ENCODE data around the gene MAP7D1. TPM values are rescaled to one million over a fixed set of nuclear protein-coding genes. Genes with fewer than 3 reads are reported as not detected.

MAP7D1 gene
- total and polyA plus RNA-seq, 2 of the 13 experiments (the other 11 are each of a cell fraction or from before 2014, with no cell fraction given), result 5.6 to 7.2 TPM

GRCh38 chr1:36134505-36135329 lies 21.2 kb upstream of the MAP7D1 start:
- in situ Hi-C loops (cut with HindIII; ENCODE audit: extremely low pct_ligation_motif_present, low pct_unique_long_range_greater_than_20kb), result loop anchor here (5.0 kb wide), 1 partner anchor 37 kb away; no protein-coding TSS in a partner anchor
- H3K36me3 ChIP-seq (replicated peaks in 1 of 2; ENCODE audit: control insufficient read depth in 1 of 2, insufficient read depth in 2 of 2, low read length in 2 of 2), result peaks cover 10 to 32% of the 10 kb centered on the region in 2 experiments; a peak in 4 of 5 replicates
- H3K79me2 ChIP-seq (ENCODE audit: insufficient read depth, low read length), result no peaks in the 10 kb centered on the region
- H3K4me2 ChIP-seq (ENCODE audit: low read depth, low read length), result no peak overlapping the region
- peak; percentile 52 for DNase-seq (ENCODE audit: low spot score)
- ATAC-seq, result peak; percentile 95
- intact Hi-C loops (cut with micrococcal nuclease; ENCODE audit: unreplicated experiment), result loop anchor here (1.0 kb wide), 1 partner anchor 35 kb away; no protein-coding TSS in a partner anchor
- H3K4me3 ChIP-seq (replicated peaks in 1 of 3; ENCODE audit: insufficient read depth in 1 of 3, low read depth in 2 of 3, low read length in 3 of 3), result no peak overlapping the region
- H3K27me3 ChIP-seq (ENCODE audit: control insufficient read depth in 1 of 2, insufficient read depth in 2 of 2, low read length in 2 of 2), result no peaks in the 10 kb centered on the region
- H3K4me1 ChIP-seq (ENCODE audit: insufficient read depth, low read length), result peaks cover 18% of the 10 kb centered on the region
- ChIA-PET POLR2A (interaction anchor here (1.0 to 1.7 kb wide), 5 partner anchors 14 to 172 kb away, joined by 3 to 4 read pairs (median 4); partner anchors contain the start of genes SH3D21 and TRAPPC3), CTCF (ENCODE audit: low intra/inter-chr PET ratio, low total read pairs) (interaction anchor here (1.5 to 4.5 kb wide), 3 partner anchors 32 to 53 kb away, joined by 6 to 104 read pairs (median 9); no protein-coding TSS in a partner anchor)
- peak; percentile 50 for FAIRE-seq
- no peaks in the 10 kb centered on the region for H3K9me3 ChIP-seq (ENCODE audit: low read length)
- WGBS (ENCODE audit: low lambda C conversion rate), result 48% methylated on average over 4 of the region's 7 CpGs
- H2AFZ ChIP-seq (ENCODE audit: low read length), result no peak overlapping the region
- H3K9ac ChIP-seq (ENCODE audit: insufficient read depth, low read depth, low read length), result no peak overlapping the region
- H3K27ac ChIP-seq (ENCODE audit: extremely low read length, insufficient read depth, low read length), result no peak overlapping the region
- no peaks in the 10 kb centered on the region for H4K20me1 ChIP-seq (ENCODE audit: insufficient read depth, low read length)
- no TSS peak for BruUV-seq (replicated peaks)
- no peak for TF ChIP-seq GRHL1 (CRISPR knock-in tag; conservative IDR thresholded peaks at IDR 0.05)
- TF ChIP-seq ZNF484 (CRISPR knock-in tag; IDR thresholded peaks at IDR 0.05; ENCODE audit: borderline replicate concordance, low read depth), result no peak
- TF ChIP-seq SP5 (CRISPR knock-in tag; IDR thresholded peaks at IDR 0.05; ENCODE audit: borderline replicate concordance, low read depth), result no peak
- no peak for TF ChIP-seq FLYWCH1 (CRISPR knock-in tag; IDR thresholded peaks at IDR 0.05)
- no peak for TF ChIP-seq HDAC1 (CRISPR knock-in tag; IDR thresholded peaks at IDR 0.05)
- TF ChIP-seq ZFP36 (IDR thresholded peaks at IDR 0.05; ENCODE audit: borderline replicate concordance, low read depth, low read length, partially characterized antibody), result peak; percentile 3
- TF ChIP-seq, protein P1, sequence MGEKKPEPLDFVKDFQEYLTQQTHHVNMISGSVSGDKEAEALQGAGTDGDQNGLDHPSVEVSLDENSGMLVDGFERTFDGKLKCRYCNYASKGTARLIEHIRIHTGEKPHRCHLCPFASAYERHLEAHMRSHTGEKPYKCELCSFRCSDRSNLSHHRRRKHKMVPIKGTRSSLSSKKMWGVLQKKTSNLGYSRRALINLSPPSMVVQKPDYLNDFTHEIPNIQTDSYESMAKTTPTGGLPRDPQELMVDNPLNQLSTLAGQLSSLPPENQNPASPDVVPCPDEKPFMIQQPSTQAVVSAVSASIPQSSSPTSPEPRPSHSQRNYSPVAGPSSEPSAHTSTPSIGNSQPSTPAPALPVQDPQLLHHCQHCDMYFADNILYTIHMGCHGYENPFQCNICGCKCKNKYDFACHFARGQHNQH (CRISPR knock-in tag; IDR thresholded peaks at IDR 0.05), result no peak
- TF ChIP-seq SALL1 (CRISPR knock-in tag; IDR thresholded peaks at IDR 0.05), result 0 out of 2 replicates have a peak, but pooled peaks have one; percentile 27
- no peak for TF ChIP-seq AFF4 (CRISPR knock-in tag; IDR thresholded peaks at IDR 0.05)
- no peak for TF ChIP-seq SSRP1 (CRISPR knock-in tag; IDR thresholded peaks at IDR 0.05)
- TF ChIP-seq, protein P2, sequence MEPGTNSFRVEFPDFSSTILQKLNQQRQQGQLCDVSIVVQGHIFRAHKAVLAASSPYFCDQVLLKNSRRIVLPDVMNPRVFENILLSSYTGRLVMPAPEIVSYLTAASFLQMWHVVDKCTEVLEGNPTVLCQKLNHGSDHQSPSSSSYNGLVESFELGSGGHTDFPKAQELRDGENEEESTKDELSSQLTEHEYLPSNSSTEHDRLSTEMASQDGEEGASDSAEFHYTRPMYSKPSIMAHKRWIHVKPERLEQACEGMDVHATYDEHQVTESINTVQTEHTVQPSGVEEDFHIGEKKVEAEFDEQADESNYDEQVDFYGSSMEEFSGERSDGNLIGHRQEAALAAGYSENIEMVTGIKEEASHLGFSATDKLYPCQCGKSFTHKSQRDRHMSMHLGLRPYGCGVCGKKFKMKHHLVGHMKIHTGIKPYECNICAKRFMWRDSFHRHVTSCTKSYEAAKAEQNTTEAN (CRISPR knock-in tag; conservative IDR thresholded peaks at IDR 0.05), result no peak
